HG03103 (cell line): ENCODE data around the gene COL18A1.
"Not testable (repeated sequence)": the region's sequence is repeated elsewhere in the genome, so short reads cannot be mapped to it uniquely, and the experiment has no call there.

ENCODE experiments used
- ATAC-seq: cut with Tn5 transposase; IDR thresholded peaks from one replicate; pipeline ENCODE4 v1.9.1; 2021; ENCODE audit warnings: low read depth; ENCODE audit not compliant: unreplicated experiment

The COL18A1 gene

GRCh38 chr21:45366931-45367401 lies 38.0 kb upstream of the COL18A1 start:
- ATAC-seq, result no peak

GRCh38 chr21:45367402-45368351 lies 37.3 kb upstream of the COL18A1 start:
- no peak for ATAC-seq

- ATAC-seq, result not testable (repeated sequence)
Observed at GRCh38 chr21:45369018-45369417, 35.9 kb upstream of the COL18A1 start.

GRCh38 chr21:45370575-45370974 lies 34.4 kb upstream of the COL18A1 start:
- ATAC-seq, result no peak

GRCh38 chr21:45371081-45371480 lies 33.9 kb upstream of the COL18A1 start:
- no peak for ATAC-seq

- ATAC-seq, result no peak
Observed at GRCh38 chr21:45371655-45372054, 33.3 kb upstream of the COL18A1 start.

GRCh38 chr21:45372732-45373355 lies 32.1 kb upstream of the COL18A1 start:
- ATAC-seq, result no peak

- ATAC-seq, result no peak
Observed at GRCh38 chr21:45373991-45374816, 30.8 kb upstream of the COL18A1 start.

- no peak for ATAC-seq
Observed at GRCh38 chr21:45374826-45375455, 30.0 kb upstream of the COL18A1 start.

- no peak for ATAC-seq
Observed at GRCh38 chr21:45376459-45377324, 28.3 kb upstream of the COL18A1 start.

- ATAC-seq, result no peak
Observed at GRCh38 chr21:45377325-45377709, 27.6 kb upstream of the COL18A1 start.

- no peak for ATAC-seq
Observed at GRCh38 chr21:45377866-45378257, 27.1 kb upstream of the COL18A1 start.

GRCh38 chr21:45378258-45378966 lies 26.6 kb upstream of the COL18A1 start:
- ATAC-seq, result no peak

GRCh38 chr21:45379171-45379900 lies 25.6 kb upstream of the COL18A1 start:
- no peak for ATAC-seq

- ATAC-seq, result no peak
Observed at GRCh38 chr21:45379901-45380330, 25.0 kb upstream of the COL18A1 start.

GRCh38 chr21:45380566-45380965 lies 24.4 kb upstream of the COL18A1 start:
- no peak for ATAC-seq

GRCh38 chr21:45381036-45381787 lies 23.8 kb upstream of the COL18A1 start:
- ATAC-seq, result no peak
